GM18861 (cell line): ENCODE results near the gene PRRC2B.
"Not testable (repeated sequence)": the region's sequence is repeated elsewhere in the genome, so short reads cannot be mapped to it uniquely, and the experiment has no call there.

Experiments used
- ATAC-seq: cut with Tn5 transposase; IDR thresholded peaks from one replicate; pipeline ENCODE4 v1.9.1; 2021; ENCODE audit not compliant: unreplicated experiment

The PRRC2B gene

DNA sequence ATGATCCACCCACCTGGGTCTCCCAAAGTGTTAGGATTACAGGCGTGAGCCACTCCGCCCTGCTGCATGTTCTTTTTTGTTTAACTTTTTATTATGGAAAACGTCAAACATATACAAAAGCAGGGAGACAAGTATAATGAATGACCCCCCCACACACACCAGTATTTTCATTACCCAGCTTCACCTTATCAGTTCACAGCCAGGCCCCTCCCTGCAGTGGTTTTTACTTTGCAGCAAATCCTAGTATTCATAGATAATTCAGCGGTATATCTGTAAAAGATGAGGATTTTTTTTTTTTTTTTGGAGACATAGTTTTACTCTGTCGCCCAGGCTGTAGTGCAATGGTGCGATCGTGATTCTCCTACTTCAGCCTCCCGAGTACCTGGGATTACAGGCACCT, 111.1 kb downstream of the PRRC2B start:
- no peak for ATAC-seq

- no peak for ATAC-seq
These were observed 117.5 kb downstream of the PRRC2B start for GRCh38 chr9:131511416-131511815.

DNA sequence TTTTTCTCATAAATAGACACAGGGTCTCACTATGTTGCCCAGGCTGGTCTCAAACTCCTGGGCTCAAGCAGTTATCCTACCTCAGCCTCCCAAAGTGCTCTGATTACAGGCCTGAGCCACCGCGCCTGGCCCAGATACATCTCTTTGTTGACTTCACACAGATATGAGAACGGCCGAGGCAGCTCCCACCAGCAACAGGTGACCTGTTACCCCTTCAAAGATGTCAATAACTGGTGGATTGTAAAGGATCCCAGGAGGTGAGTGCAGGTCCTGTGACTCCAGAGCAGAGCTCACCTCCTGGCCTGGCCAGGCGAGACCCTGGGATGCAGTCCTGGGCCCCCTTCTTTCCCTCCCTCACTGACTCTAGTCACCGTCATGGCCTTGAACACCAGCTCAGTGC, 118.0 kb downstream of the PRRC2B start:
- no peak for ATAC-seq

DNA sequence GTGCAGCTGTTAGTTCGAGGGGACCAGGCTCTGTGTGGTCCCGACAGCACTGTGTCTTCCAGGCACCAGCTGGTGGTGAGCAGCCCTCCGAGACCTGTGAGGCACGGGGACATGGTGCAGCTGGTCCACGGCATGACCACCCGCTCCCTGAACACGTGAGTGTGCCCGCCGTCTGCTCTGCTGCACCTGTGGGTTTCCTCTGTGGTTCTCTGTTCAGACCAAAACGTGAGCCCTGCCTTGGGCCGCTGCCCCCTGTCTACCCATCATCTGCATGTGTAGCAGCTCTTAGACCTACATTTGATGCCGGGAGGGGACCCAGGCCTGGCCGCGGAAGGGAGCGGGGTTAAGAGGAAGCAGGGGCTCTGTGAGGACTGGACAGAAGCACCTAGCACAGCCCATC, 119.3 kb downstream of the PRRC2B start:
- no peak for ATAC-seq

- not testable (repeated sequence) for ATAC-seq
These were observed 121.7 kb downstream of the PRRC2B start for GRCh38 chr9:131515559-131516031.

GRCh38 chr9:131516100-131516499, 122.2 kb downstream of the PRRC2B start:
- ATAC-seq: no peak

GRCh38 chr9:131516930-131517329, 123.0 kb downstream of the PRRC2B start:
- ATAC-seq: no peak

DNA sequence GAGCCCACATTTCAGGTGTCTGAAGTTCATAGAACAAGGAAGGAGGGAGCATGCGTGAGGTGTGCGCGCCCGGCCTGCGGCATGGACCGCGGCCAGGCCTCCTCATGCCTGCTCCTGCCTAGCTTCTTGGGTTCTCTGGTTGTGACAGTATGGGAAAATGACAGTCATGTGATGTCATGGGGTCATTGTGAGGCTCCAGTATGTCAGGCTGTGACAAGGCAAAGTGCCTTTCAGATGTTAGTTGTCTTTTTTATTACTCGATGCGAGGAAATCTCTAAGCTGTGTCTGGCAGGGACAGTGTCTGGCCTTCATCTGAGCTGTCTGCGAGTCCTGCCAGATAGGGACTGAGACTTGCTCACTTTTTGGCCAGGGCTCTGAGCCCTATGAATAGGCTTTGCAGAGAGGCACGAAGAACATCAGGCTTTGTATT, 123.9 kb downstream of the PRRC2B start:
- ATAC-seq: no peak

DNA sequence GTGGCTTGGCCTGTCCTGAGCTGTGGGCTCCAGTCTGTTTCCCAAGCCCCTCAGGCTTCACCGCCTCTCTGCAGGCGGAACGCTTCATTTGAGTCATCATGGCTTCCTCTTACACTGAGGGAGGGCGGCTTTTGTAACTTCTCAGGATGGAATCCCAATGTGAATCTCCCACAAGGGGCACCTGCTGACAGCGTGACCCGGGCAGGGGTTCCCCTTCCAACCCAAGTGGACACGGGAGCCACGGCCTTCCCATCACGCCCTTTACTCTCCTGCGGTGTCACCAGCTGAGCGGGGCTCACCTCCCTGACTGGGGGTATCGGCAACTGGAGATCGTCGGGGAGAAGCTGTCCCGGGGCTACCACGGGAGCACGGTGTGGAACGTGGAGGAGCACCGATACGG, 124.7 kb downstream of the PRRC2B start:
- ATAC-seq: no peak

GRCh38 chr9:131520503-131520902, 126.6 kb downstream of the PRRC2B start:
- ATAC-seq: no peak

GRCh38 chr9:131521203-131521602, 127.3 kb downstream of the PRRC2B start:
- no peak for ATAC-seq

GRCh38 chr9:131521822-131522221, 127.9 kb downstream of the PRRC2B start:
- no peak for ATAC-seq

DNA sequence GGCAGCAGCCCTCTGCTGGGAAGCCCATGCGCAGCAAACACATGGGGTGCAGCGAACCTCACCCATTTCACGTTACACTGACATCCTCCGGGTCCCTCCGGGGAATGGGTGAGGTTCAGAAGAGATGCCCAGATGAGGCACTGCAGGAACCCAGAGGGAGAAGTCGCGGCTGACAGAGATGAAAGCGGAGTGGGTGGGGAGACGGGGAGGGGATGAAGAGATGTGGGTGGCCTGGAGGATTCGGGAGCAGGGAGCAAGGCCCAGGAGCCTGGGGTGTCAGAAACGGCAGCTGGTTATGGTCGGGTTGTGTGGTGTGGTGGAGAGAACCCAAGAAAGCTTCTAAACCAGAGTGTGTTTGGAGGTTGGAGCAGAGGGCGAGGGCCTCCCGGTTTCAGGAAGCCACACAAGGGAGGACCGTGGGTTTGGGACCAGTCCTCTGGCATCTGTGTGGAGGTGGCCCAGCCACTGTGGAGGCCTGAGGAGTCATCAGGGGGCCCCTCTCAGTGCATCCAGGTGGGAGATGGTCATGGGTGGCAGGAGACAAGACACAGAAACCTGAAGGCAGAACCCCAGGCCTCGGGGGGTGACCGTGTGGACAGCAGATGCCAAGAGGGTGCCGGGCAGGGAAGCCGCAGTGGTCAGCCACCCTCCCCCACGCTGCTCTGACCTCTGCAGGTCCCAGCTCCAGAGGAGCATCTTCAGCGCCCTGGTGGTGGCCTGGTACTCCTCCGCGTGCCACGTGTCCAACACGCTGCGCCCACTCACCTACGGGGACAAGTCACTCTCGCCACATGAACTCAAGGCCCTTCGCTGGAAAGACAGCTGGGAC, 128.6 kb downstream of the PRRC2B start:
- no peak for ATAC-seq

DNA sequence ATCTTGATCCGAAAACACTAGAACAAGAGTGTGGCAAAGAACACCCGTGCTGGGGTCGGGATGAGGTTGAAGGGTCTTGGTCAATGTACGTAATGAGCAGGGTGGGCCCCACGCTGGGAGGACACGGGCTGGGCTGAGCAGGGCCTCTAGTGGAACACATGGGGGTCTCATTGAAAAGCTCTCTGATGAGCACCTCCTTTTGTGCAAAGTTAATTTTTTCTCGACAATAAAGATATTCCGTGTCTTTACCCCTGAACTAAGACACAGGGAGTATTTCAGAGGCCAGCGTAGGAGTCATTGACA, 129.2 kb downstream of the PRRC2B start:
- no peak for ATAC-seq

GRCh38 chr9:131523451-131524435, 129.9 kb downstream of the PRRC2B start:
- no peak for ATAC-seq

GRCh38 chr9:131524665-131525315, 130.9 kb downstream of the PRRC2B start:
- ATAC-seq: no peak

GRCh38 chr9:131525643-131526565, 132.0 kb downstream of the PRRC2B start:
- ATAC-seq: no peak

GRCh38 chr9:131528186-131528585, 134.3 kb downstream of the PRRC2B start:
- no peak for ATAC-seq

GRCh38 chr9:131528886-131529505, 135.1 kb downstream of the PRRC2B start:
- ATAC-seq: no peak
